K562 (cell line): Measurements from ENCODE around the gene PTPRG. TPM values are rescaled to one million over a fixed set of nuclear protein-coding genes. Genes with fewer than 3 reads are reported as not detected.

Source experiments
- ATAC-seq: fragments of 200-7000 bp; cut with Tn5 transposase; 3 replicates; pipeline ENCODE4 v1.9.1; 2020; ENCODE audit warnings: moderate library complexity
- BruUV-seq: library from RNA; stranded (reverse); fragments of 400-500 nt; replicated peaks from 2 replicates; lab custom pipeline; 2021; lab: Mats Ljungman, UMichigan
- CTCF ChIA-PET: fragments of 300-600 bp; formaldehyde crosslinking; extraction: SDS; loops from one replicate; lab custom pipeline; 2021; ENCODE audit warnings: low intra/inter-chr PET ratio; lab: Yijun Ruan, JAX
- POLR2A ChIA-PET: fragments of 300-600, 350-650 bp; sonication (Branson Sonifier 250); formaldehyde crosslinking; extraction: SDS; loops from one replicate; lab custom pipeline; 2021; ENCODE audit warnings: antibody characterized with exemption, inconsistent platforms; lab: Yijun Ruan, JAX
- DNase-seq, 4 experiments: peaks; one replicate each; pipeline versions ENCODE4 v3.0.0 to v3.0.0-alpha.2; 2011 to 2018; ENCODE audit warnings: low spot score in 3 of 4, mixed read lengths in 3 of 4; ENCODE audit errors: extremely low read depth in 1 of 4
- FAIRE-seq: peaks from 2 replicates; lab custom pipeline; 2011; peaks lifted over from hg19 to GRCh38; lab: Jason Lieb, UNC
- H2AFZ ChIP-seq: 2 replicates; pipeline ENCODE4 v1.6.0; 2011; ENCODE audit warnings: low read depth, low read length, control low read depth, inconsistent platforms
- H3K27ac ChIP-seq: fragments of 200-600 bp; 3 replicates; pipeline ENCODE4 v1.8.0; 2011; ENCODE audit warnings: low read depth, mild to moderate bottlenecking, control low read depth, inconsistent platforms, low read length, moderate library complexity, mixed read lengths; ENCODE audit errors: extremely low read depth
- H3K27me3 ChIP-seq, 2 experiments: fragments of 300-600 bp in 1 of 2; 2 replicates in 1 of 2; 3 replicates in 1 of 2; pipeline versions ENCODE4 v1.6.0 to v1.8.0; 2011; ENCODE audit warnings: inconsistent platforms in 2 of 2, low read length in 2 of 2, mild to moderate bottlenecking in 1 of 2, mixed read lengths in 1 of 2, moderate library complexity in 1 of 2; ENCODE audit not compliant: control insufficient read depth in 2 of 2, insufficient read depth in 2 of 2
- H3K36me3 ChIP-seq: fragments of 300-600 bp; 3 replicates; pipeline ENCODE4 v1.8.0; 2011; ENCODE audit warnings: mild to moderate bottlenecking, low read length, inconsistent platforms; ENCODE audit not compliant: control insufficient read depth, insufficient read depth
- H3K4me1 ChIP-seq, 2 experiments: fragments of 200-600 bp in 1 of 2; replicated peaks in 1 of 2; 2 replicates in 1 of 2; 3 replicates in 1 of 2; pipeline versions ENCODE4 v1.5.1 to v1.8.0; 2011; ENCODE audit warnings: inconsistent platforms in 2 of 2, low read length in 2 of 2, mild to moderate bottlenecking in 1 of 2, mixed read lengths in 1 of 2, moderate library complexity in 1 of 2; ENCODE audit not compliant: control insufficient read depth in 2 of 2, insufficient read depth in 2 of 2
- H3K4me2 ChIP-seq: 2 replicates; pipeline ENCODE4 v1.6.1; 2011; ENCODE audit warnings: low read length, control low read depth, inconsistent platforms, mixed read lengths; ENCODE audit not compliant: insufficient read depth
- H3K4me3 ChIP-seq: fragments of 200-600 bp; sonication (generic), shearing (Covaris generic); 2 replicates; pipeline ENCODE4 v1.5.1; 2016; ENCODE audit warnings: control low read depth, inconsistent platforms
- H3K79me2 ChIP-seq: fragments of 200-600 bp; 3 replicates; pipeline ENCODE4 v1.8.0; 2011; ENCODE audit warnings: low read length, inconsistent platforms; ENCODE audit not compliant: control insufficient read depth, insufficient read depth
- H3K9ac ChIP-seq, 2 experiments: 2 replicates each; pipeline versions ENCODE4 v1.6.0 to v1.6.1; 2011; ENCODE audit warnings: low read depth in 2 of 2, low read length in 2 of 2, control low read depth in 1 of 2, inconsistent platforms in 1 of 2, mild to moderate bottlenecking in 1 of 2, mixed read lengths in 1 of 2; ENCODE audit not compliant: insufficient read depth in 1 of 2
- H3K9me1 ChIP-seq: one replicate; pipeline ENCODE4 v1.6.0; 2011; ENCODE audit warnings: inconsistent platforms, mild to moderate bottlenecking, low read length, moderate library complexity; ENCODE audit not compliant: control insufficient read depth, insufficient read depth
- H3K9me3 ChIP-seq: replicated peaks from 2 replicates; pipeline ENCODE4 v1.5.1; 2011; ENCODE audit warnings: low read depth, low read length, inconsistent platforms; ENCODE audit not compliant: control insufficient read depth, insufficient read depth
- H4K20me1 ChIP-seq: replicated peaks from 2 replicates; pipeline ENCODE4 v1.6.1; 2011; ENCODE audit warnings: low read length, inconsistent platforms, mixed read lengths; ENCODE audit not compliant: control insufficient read depth, insufficient read depth
- GABPB1 ChIP-seq: sonication (generic); formaldehyde crosslinking; IDR thresholded peaks from 2 replicates; pipeline ENCODE4 v1.8.0; 2022; ENCODE audit warnings: mild to moderate bottlenecking, missing genetic modification reagents
- ZBTB11 ChIP-seq, 3 experiments: fragments of 200-800 bp in 1 of 3; fragments of 250-450 bp in 1 of 3; fragments of 450-650 bp in 1 of 3; sonication (Bioruptor Pico) in 1 of 3; sonication (Bioruptor generic) in 1 of 3; formaldehyde crosslinking in 1 of 3; IDR thresholded peaks; 2 replicates each; pipeline versions ENCODE4 v1.6.1 to v1.8.0; 2016 to 2022; ENCODE audit warnings: mild to moderate bottlenecking in 2 of 3, missing genetic modification characterization in 2 of 3, missing compliant biosample characterization in 1 of 3, moderate library complexity in 1 of 3
- WGBS: fragments of 100-300 bp; shearing (Covaris generic); methylation state at CpG from one replicate; pipeline ENCODE4 v1.1.6; 2016; ENCODE audit warnings: low coverage, mixed read lengths; ENCODE audit not compliant: insufficient coverage; ENCODE audit errors: missing lambda C conversion rate; 5-methylcytosine and 5-hydroxymethylcytosine counted together
- in situ Hi-C: fragments of 300-500 bp; cut with MboI; formaldehyde crosslinking; loops from 4 replicates; pipeline ENCODE4 v1.15.0; 2018; ENCODE audit warnings: inconsistent platforms, mixed read lengths
- intact Hi-C: fragments of 100-400 bp; cut with micrococcal nuclease; formaldehyde crosslinking; loops from 2 replicates; pipeline ENCODE4 v1.14.2; 2022
- polyA plus RNA-seq, 8 experiments: library from polyadenylated mRNA; depleted of rRNA in 4 of 8; stranded (reverse) in 5 of 8; unstranded in 3 of 8; fragments of >200 nt; fragmentation: Nextera tagmentation in 2 of 8; fragmentation: Illumina TruSeq in 1 of 8; extraction: Ambion mirVana in 2 of 8; extraction: Trizol in 1 of 8; gene quantifications; 2 replicates each; pipeline versions ENCODE4 v1.2.1 to v1.2.3, GENCODE V29; 2011 to 2014; ENCODE audit warnings: inconsistent platforms in 1 of 8, missing spikeins in 1 of 8
- total RNA-seq, 7 experiments: library from RNA; depleted of rRNA in 6 of 7; stranded (reverse); fragments of >200 nt in 6 of 7; fragmentation: Illumina TruSeq in 2 of 7; extraction: Trizol in 2 of 7; gene quantifications; 2 replicates each; pipeline versions ENCODE4 v1.2.1 to v1.2.3, GENCODE V29; 2011 to 2021; ENCODE audit warnings: low replicate concordance in 1 of 7

PTPRG gene
- total and polyA plus RNA-seq, 9 of the 15 experiments (the other 6 are each of a cell fraction or from before 2014, with no cell fraction given) = 0.16 TPM; not detected in 8

- CTCF ChIA-PET = no interaction called here
- Histone ChIP-seq H3K27me3 (no peaks in the 10 kb centered on the region), H3K79me2 (no peaks in the 10 kb centered on the region), H3K9ac (no peak overlapping the region), H3K27ac (no peak overlapping the region), H3K9me3 (no peaks in the 10 kb centered on the region), H3K4me1 (no peaks in the 10 kb centered on the region), H3K4me2 (no peak overlapping the region), H3K36me3 (no peaks in the 10 kb centered on the region), H4K20me1 (no peaks in the 10 kb centered on the region), H2AFZ (no peak overlapping the region), H3K4me3 (no peak overlapping the region), H3K9me1 (no peaks in the 10 kb centered on the region)
- DNase-seq (no peak), ATAC-seq (no peak), FAIRE-seq (no peak)
- TF ChIP-seq ZBTB11 (CRISPR knock-in tag; IDR thresholded peaks at IDR 0.05) = peak in 1 of 3 experiments; percentile 19; a peak in 1 of 6 replicates
- no peak for TF ChIP-seq GABPB1 (CRISPR knock-in tag)
- intact Hi-C loops (no loop called here), in situ Hi-C loops (no loop called here)
- POLR2A ChIA-PET = interaction anchor here (1.2 kb wide), 1 partner anchor 180 kb away, joined by 3 read pairs; no protein-coding TSS in a partner anchor
- 0% methylated on average over 3 of the region's 4 CpGs for WGBS
- no TSS peak for BruUV-seq
These were observed 96.3 kb downstream of the PTPRG start for GRCh38 chr3:61657689-61658088.
